GM08714 (cell line): Measurements from ENCODE around the gene PPP2R3B.
"Not testable (repeated sequence)": the region's sequence is repeated elsewhere in the genome, so short reads cannot be mapped to it uniquely, and the experiment has no call there.

Experiments used
- H3K4me3 ChIP-seq: fragments of 200-500 bp; sonication (Bioruptor generic); 2 replicates; pipeline ENCODE4 v1.5.1; 2014; ENCODE audit warnings: mild to moderate bottlenecking, low read length, inconsistent platforms
- ZNF274 ChIP-seq: IDR thresholded peaks from 2 replicates; pipeline ENCODE4 v1.6.1; 2012; ENCODE audit warnings: mild to moderate bottlenecking, low read depth, low read length

The PPP2R3B gene

GRCh38 chrX:311156-312129, 75.3 kb downstream of the PPP2R3B start:
- TF ChIP-seq ZNF274 = no peak
- no peak overlapping the region for H3K4me3 ChIP-seq

DNA sequence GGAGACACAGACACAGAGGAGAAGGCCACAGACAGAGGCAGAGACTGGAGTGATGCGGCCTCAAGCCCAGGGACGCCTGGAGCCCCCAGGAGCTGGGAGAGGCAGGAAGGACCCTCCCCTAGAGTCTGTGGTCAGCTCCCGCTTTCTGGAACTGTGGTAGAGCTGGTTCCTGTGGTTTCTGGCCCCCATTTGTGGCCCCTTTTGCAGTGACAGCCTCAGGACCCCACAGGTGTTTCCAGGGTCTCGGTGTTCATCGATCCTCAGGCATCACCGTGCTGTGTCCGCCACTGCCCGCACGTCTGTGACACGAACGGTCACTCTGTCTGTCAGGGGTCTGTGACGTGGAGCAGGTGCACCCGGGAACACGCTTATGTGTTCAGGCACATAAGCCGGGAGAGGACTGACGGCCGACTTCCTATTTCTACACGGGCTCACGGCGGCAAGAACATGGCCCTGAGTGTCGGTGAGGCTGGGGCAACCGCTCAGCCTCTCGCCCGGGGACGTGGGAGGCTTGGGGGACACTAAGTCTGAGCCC, 76.0 kb downstream of the PPP2R3B start:
- TF ChIP-seq ZNF274 = no peak
- H3K4me3 ChIP-seq = no peak overlapping the region

- TF ChIP-seq ZNF274 = no peak
- H3K4me3 ChIP-seq = no peak overlapping the region
Measured at GRCh38 chrX:308821-309520, 77.7 kb downstream of the PPP2R3B start.

DNA sequence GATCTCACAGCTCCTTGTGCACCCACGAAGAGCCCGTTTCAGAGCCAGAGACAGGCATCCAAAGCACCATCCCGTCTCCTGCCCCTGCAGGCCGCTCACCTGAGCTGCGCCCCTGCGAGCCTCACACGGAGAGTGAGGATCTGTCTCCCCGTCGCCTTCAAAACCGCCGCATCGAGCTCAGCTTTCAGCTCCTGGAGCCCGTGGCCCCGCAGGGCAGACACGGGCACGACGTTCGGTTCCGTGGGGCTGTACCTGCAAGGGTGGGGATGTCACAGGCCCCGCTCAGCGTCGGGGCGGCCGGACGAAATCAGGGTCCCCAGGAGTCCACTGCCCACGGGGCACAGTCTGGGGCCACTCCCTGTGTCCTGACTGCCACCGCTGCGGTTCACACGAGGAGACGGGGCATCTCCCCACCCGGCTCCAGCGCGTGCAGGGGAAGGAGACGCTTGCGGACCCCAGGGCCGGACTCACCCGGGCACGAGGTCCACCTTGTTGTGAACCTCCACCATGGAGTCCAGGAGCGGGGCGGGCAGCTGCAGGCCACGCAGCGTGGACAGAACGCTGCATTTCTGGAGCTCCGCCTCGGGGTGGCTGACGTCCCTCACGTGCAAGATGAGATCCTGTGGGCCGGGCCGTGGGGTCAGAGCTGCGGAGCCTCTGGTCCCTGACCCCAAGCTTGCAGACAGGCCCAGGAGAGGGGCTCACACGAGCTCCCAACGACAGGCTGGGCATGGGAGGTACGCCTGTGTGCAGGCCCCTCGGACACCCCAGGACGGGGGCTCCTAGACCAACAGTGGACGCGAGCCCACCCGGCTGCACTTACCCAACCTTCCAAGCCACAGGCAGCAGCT, 79.2 kb downstream of the PPP2R3B start:
- TF ChIP-seq ZNF274 = no peak
- H3K4me3 ChIP-seq = no peak overlapping the region

- H3K4me3 ChIP-seq = not testable (repeated sequence)
Measured at GRCh38 chrX:306614-307251, 80.0 kb downstream of the PPP2R3B start.

GRCh38 chrX:305781-306613, 80.7 kb downstream of the PPP2R3B start:
- H3K4me3 ChIP-seq = not testable (repeated sequence)

- no peak overlapping the region for H3K4me3 ChIP-seq
- no peak for TF ChIP-seq ZNF274
Measured at GRCh38 chrX:302975-303374, 83.7 kb downstream of the PPP2R3B start.

DNA sequence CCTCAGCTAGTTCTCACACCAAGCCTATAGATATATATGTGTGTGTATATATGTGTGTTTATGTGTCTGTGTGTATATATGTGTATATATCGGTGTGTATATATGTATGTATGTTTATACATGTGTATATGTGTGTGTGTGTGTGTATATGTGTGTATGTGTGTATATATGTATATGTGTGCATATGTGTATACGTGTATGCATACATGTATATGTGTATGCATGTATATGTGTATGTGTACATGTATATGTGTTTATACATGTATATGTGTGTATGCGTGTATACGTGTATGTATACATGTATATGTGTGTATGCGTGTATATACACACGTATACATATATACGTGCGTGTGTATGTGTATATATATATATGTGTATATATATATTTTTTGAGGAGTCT, 86.4 kb downstream of the PPP2R3B start:
- no peak for TF ChIP-seq ZNF274
- no peak overlapping the region for H3K4me3 ChIP-seq

DNA sequence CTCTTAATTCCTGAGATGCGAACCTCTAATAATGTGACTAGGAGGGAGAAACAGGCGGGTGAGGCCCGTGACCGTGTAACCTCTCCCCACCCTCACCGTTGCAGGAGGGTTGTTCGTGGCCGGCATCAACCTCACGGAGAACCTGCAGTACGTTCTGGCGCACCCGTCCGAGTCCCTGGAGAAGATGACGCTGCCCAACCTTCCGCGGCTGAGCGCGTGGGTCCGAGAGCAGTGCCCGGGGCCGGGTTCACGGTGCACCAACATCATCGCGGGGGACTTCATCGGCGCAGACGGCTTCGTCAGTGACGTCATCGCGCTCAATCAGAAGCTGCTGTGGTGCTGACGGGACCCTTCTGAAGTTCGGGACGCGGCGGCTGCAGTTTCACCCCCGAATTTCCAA, 87.7 kb downstream of the PPP2R3B start:
- H3K4me3 ChIP-seq = no peak overlapping the region
- TF ChIP-seq ZNF274 = no peak

DNA sequence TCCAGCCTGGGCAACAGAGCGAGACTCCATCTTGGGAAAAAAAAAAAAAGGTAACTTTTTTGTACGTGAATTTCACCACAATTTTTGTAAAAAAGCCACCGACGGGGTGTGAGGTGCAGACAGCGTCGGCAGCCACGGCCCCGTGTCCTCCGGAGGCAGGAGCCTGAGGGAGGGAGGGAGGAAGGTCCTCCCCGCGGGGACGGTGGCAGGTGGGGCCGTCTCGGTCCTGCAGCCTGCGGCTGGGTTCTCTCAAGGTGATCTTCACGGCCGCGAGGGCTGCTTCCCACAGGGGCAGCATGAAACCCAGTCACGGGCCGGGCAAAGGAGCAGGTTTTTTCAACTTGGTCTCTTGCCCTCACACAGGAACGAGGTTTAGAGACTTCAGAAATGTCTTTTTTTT, 91.6 kb downstream of the PPP2R3B start:
- TF ChIP-seq ZNF274 = no peak
- no peak overlapping the region for H3K4me3 ChIP-seq

GRCh38 chrX:292900-293897, 93.5 kb downstream of the PPP2R3B start:
- H3K4me3 ChIP-seq = no peak overlapping the region
- TF ChIP-seq ZNF274 = no peak

DNA sequence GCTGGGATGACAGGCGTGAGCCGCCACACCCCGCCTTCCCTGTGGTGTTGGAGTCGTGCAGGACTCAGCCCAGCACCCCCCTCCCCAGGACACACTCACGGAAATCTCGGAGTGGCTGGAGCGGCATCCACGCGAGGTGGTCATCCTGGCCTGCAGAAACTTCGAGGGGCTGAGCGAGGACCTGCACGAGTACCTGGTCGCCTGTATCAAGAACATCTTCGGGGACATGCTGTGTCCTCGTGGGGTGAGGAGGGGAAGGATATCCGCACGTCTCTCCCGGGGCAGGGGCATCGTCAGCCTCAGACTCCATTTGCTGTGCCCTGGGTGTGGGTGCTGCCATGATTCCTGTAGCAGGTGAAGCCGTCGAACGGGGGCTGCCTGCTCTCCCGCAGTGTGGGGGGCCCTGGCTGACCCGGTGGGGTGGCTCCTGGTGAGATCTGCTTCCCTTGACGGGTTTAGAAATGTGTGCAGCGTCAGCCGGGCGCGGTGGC, 95.3 kb downstream of the PPP2R3B start:
- TF ChIP-seq ZNF274 = no peak
- no peak overlapping the region for H3K4me3 ChIP-seq
